Measurements from ENCODE around the gene SP140.
"Not testable (repeated sequence)": the region's sequence is repeated elsewhere in the genome, so short reads cannot be mapped to it uniquely, and the experiment has no call there.

Gene SP140

DNA sequence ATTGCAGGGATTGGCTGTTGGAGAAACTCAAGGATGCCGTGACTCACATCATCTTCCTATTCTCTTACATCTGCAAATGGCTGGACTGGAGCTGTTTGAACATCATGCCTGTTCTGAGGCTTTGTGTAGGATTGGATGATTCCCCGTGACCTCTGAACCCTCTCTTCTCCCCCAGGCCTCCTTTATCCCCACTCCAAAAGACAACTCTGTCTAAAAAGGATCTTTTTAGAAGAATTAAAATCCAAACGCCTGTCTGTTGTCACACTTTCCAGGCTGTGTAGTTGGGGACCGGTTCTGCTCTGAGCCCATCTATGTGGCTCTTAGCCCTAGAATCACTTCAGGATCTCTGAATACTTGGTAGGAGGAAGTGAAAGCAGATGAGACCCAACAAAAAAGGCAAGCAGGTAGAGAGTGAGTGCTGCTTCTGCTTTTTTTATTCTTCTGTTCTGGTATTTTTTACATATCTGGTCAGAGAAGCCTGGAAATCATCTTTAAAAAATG lies 565 bp downstream of the SP140 start:
- peak in 3 of 4 experiments; percentile 16 to 34 (median 34) for DNase-seq

DNA sequence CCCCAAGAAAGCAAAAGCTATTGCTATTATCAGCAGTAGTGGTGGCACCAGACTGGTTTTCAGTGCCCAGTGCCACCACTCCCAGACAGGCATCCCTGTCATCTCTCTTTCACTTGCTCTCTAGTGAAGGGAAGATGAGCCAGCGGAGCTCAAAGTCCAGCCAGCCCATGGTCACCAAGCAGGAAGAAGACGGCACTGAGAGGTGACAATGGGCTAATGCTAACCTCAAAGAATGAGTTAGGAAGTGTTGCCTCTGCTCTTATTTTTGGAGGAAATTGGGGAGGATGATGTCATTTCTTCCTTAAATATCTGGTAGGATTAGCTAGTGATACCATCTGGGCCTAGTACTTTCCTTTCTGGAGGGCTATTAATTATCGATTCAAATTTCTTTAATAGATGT lies 1.7 kb downstream of the SP140 start:
- peak in 2 of 4 experiments; percentile 15 to 31 for DNase-seq

DNA sequence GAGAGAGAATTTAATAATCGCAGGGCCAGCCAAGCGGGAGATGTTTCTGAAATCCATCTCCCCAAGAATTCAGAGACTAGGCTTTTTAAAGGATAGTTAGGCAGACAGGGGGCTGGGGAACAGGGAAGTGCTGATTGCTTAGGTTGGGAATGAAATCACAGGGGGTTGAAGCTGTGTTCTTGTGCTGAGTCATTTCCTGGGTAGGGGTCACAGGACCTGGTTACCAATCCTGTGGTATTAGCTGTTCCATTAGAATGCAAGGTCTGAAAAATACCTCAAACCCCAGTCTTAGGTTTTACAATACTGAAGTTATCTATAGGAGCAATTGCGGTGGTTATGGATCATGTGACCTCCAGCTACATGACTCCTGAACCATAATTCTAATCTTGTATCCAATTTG lies 4.6 kb downstream of the SP140 start:
- peak; percentile 31 to 64 (median 59) for DNase-seq

DNA sequence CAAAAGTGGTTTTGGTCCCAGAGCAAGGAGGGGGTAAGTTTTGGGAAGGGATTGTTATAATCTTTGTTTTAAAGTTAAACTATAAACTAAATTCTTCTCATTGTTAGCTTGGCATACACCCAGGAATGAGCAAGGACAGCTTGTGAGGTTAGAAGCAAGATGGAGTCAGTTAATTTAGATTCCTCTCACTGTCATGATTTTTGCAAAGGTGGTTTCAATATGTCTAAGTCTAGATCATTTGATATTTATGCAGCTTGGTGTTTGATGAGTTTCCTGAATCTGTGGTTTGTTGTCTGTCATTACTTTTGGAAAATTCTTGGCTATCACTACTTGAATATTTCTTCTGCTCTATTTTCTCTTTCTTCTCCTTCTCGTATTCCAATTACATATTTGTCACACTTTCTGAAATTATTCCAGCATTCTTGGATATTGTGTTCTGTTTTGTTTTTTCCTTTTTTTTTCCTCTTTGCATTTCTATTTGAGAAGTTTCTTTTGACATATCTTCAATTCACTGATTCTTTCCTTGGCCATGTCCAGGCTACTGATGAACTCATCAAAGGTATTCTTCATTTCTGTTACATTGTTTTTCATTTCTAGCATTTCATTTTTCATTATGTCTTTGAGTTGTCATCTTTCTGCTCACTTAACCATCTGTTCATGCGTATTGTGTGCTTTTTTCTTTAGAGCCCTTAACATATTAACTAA lies 5.1 kb downstream of the SP140 start:
- DNase-seq: no peak

DNA sequence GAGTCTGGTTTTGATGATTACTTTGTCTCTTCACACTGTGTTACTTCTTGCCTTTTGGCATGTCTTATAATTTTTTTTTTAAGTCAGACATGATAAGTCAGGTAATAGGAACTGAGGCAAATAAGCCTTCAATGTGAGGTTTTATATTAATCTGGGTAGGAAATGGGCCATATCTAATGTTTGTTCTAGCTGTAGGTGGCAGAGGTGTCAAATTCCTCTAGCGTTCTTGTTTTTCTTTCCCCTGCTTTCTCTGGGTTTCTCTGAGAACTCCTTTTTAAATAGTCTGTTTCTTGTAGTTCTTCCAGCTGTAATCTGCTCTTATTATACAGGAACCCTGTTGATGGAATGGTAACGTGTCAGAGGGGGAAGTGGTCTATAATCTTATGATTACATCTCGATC lies 5.7 kb downstream of the SP140 start:
- DNase-seq: no peak

DNA sequence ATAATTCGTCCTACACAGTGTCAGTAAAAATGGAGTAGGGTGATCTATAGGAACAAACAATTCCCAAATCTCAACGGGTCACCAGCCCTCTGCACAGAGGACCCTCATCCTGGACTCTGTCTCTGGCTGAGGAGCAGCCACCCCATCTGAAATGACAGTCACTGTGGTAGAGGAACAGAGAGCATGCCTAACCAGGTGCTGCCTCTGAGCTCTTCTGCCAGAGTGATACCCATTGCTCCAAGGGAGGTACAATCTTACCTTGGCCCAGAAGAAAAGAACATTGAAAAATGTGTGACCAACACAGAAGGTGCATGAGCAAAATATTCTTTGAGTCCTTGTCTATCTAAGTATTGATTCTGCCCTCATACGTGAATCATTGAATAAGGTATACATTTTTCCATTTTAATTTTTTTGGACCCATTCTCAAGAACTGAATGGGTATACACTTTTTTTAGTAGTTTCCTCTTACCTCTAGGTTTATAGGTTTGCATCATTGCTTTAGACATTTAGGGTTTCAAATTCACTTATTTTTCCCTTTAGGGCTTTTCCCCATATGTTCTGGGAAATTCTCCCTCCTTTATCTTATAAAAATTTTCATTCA lies 8.7 kb downstream of the SP140 start:
- no peak for DNase-seq

DNA sequence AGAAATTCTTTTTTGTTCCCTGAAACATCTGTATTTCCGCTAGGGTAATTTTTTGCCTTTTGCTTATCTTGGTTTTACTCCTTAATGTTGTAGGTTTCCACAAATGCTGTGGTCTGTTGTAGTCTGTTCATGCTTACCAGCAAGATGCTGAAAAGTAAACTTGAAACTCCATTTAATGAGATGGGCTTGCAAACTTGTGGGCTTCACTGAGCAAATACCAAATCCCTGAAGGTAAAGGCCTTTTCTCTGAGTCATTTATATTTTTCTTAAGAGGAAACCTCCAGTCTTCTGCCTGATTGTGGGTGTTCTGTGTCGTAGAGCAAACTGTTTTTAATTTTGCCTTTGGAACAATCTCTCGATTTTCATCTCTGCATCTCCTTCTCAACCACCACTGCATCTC lies 9.3 kb downstream of the SP140 start:
- no peak for DNase-seq

DNA sequence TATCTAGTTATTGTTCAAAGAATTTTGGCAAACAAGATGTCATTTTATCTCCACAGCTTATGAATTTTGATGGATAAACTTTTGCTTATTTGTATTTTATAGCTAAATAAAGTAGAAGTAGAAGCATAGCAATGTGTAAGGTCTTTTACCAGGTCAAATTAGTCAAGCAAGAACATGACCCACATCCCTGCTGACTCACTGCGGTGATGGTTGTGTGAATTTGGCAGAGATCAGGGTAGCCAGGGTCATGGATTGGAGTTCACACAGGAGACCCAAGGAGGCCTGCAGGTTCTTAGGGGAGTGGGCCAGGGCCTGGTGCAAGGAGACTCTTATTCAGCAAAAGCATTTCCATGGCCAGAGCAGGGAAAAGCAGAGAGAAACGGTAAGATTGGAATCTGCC lies 18.7 kb downstream of the SP140 start:
- no peak for DNase-seq

DNA sequence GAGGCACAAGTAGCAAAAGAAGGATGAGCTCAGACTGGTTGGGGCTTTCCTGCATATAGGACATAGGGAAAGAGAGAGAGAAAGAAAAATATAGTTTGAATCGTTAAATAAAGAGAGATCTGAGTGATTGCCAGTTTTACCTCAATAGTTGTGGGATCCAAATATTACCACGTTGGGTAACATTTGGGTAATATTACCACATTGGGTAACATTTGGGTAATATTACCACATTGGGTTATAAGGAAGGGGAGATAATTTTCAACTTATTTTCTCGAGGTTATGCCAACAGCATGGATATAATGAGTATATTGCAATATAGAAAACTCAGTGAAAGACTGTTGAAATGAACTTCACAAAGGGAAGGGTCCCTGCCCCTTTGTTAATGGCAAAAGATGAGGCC lies 20.7 kb downstream of the SP140 start:
- DNase-seq: peak in 2 of 4 experiments; percentile 21 to 33

DNA sequence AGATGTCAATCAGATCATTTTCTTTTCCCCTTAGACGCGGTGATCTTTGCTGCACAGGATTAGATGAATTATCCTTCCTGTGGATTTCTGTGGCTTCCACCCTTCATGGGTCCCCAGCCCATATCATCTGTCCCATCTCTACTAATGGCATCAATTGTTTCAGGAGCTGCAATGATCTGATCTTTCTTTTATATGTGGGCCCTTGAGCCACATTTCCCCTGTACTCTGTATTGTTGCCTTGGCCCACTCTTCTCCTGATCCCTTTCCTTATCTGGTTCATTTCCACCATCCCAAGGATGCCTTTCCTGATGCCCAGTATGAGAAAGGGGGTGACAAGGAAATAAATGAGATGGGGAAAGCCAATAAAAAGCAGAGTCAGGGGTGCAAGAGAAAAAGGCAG lies 24.7 kb downstream of the SP140 start:
- no peak for DNase-seq

DNA sequence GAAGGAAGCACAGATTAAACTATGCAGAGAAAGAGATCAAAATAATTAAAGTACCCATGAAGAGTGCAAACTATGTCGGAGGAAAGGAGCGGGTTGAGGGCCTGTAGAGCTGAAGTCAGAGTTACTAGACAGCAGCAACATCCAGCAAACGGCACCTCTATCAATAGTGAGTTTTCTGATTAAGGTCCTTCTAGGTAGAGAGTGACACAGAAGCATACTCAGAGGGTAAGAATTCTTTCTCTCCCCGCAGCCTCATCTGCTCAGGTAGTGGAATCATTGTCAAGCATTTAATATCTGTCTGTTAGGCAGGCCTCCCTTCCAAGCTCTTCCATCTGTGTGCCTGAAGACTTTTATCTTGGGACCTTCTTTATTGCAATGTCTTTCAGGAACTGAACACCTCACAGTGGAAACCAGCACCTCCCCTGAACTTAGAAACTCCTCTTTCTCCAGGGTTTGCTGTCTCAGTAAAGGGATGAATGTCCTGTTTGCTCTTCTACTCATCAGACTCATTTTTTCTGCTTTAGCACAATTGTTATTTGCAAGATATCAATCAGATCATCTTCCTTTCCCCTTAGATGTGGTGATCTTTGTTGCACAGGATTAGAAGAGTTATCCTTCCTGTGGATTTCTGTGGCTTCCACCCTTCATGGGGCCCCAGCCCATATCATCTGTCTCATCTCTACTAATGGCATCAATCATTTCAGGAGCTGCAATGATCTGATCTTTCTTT lies 28.8 kb downstream of the SP140 start:
- no peak for DNase-seq

DNA sequence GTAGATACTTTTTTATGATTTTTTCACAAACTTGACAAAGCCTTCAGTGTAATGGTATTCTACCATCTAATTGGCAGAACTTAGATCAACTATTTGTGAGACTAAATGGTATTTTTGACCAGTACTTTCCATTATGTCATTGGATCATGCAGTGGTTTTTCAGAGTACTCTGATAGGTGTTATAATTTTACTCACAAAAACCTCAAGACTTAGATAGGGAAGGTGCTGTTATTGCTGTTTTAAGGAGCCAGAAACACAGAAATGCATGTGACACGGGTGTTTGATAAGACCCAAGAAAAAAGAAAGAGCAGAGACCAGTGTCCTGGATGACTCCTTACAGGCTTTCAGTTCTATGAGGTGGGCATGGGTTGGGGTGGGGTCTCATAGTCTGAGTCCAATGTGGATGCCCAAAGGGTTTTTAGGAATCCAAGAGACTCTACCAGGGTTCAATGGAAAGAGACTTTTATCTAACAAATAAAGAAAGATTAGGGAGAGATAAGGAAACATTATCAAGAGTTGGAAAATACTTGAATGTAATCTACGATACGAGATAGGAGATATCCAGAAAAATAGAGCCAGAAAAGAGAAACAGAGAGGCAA lies 31.3 kb downstream of the SP140 start:
- DNase-seq: no peak

DNA sequence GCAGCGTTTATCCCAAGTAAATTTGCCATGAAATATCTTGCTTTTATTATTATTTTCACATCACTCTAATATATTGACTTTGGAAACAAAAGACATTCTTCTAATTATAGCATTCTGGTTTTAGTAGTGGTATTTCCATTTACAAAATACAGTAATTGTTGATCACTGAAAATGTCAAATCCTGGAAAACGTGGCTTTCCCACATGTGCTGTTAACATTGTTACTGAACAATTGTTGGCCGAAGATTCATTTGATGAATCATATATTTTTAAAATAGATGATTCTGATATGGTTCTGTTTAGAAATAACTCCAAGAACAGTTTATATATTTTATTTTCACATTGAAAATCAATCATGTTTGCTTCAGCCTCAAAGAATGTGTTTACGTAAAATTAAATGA lies 32.9 kb downstream of the SP140 start:
- no peak for DNase-seq

DNA sequence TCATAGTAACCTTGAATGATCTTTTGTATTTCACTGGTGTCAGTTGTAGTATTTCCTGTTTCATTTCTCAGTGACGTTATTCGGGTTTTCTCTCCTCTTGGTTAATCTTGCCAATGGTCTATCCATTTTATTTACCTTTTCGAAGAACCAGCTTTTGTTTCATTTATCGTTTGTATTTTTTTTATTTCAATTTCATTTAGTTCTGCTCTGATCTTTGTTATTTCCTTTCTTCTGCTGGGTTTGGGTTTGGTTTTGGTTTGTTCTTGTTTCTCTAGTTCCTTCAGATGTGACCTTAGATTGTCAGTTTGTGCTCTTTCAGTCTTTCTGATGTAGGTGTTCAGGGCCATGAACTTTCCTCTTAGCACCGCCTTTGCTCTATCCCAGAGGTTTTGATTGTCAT lies 36.7 kb downstream of the SP140 start:
- DNase-seq: no peak

DNA sequence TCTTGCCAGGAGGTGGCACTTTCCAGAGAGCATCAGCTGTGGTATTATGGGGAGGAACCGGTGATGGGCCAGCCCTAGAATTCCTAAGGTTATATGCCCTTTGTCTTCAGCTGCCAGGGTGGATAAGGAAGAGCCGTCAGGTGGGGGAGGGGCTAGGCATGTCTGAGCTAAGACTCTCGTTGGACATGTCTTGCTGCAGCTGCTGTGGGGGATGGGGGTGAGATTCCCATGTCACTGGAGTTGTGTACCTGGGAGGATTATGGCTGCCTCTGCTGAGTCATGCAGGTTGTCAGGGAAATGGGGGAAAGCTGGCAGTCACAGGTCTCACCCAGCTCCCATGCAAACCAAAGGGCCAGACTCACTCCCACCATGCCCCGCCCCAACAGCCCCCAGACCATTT lies 39.4 kb downstream of the SP140 start:
- not testable (repeated sequence) for DNase-seq

DNA sequence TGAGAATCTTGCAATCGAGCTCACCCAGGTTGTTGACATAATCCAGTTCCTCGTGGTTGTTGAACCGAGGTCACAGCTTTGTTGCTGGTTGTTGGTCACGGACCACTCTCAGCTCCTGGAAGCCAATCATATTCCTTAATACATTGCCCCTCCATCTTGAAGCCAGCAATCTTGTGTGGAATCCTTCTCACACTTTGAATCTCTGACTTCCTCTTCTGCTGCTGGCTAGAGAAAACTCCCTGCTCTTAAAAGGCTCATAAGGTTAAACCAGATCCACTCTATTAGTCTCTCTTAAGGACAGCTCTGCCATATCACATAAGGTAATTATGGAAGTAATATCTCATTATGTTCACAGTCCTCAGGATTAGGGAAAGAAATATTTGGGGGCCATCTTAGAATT lies 41.1 kb downstream of the SP140 start:
- peak in 1 of 4 experiments; percentile 9 for DNase-seq

DNA sequence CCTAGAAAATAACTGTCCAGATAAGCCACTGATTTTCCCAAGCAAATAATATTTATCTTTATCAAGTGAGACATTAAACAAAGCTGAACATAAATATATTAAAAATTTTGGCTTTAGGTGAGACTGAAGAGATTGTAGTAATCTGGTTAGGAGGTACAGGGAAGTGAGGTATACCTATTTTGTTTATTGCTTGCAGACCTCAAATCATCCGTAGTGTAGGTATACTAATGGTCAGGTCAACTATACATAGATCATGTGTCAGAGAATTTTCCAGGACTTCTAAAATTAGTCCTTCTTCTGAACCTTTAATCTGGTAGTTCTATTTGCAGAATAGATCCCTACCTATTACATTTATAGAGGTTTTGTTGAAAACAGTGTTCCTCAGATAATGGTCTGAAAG lies 41.5 kb downstream of the SP140 start:
- DNase-seq: no peak

DNA sequence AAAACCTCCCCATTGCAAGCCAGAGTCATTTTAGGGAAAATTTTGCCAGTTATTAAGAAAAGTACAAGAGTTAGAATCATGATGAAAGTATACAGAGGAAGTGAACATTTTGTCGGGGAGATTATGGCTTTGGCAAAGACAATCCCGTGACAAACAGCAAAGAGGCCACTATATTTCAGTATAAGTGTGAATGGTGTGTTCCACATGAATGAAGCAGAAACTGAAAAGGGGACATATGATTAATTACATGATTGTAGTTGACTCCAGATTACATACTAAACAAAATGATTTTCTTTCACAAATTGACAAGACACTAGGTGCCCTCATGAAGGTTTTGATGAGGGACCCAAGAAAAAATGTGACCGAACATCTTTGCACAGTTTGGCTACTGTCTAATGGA lies 42.0 kb downstream of the SP140 start:
- no peak for DNase-seq

DNA sequence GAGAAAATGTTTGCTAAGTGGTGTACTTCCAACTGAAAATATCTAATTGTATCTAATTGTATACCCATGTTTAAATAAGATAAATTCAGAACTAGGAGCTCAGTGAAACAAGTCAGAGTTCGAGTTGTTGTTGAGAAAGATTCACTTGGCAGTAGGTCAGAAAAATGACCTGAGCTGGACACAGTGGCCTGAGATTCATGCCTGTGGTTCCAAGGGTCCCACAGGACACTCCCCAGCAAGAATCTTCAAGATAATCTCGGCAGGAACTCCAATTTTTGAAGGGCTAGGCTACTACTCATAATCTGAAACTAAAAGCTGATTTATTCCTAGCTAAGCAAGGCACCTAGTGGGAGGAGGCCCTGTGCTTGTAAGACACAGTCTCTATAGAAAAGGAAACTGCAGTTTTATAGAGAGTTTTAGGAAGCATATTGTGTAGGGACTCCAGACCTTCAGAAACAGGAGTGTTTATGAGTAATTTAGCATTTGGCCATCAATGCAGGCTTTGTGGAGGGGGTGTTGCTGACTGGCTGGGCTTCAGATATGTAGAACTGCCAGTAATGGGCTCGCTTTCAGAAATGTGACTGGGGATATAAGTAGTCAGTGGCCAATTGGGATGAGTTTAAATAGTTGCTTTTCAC lies 43.2 kb downstream of the SP140 start:
- DNase-seq: no peak

DNA sequence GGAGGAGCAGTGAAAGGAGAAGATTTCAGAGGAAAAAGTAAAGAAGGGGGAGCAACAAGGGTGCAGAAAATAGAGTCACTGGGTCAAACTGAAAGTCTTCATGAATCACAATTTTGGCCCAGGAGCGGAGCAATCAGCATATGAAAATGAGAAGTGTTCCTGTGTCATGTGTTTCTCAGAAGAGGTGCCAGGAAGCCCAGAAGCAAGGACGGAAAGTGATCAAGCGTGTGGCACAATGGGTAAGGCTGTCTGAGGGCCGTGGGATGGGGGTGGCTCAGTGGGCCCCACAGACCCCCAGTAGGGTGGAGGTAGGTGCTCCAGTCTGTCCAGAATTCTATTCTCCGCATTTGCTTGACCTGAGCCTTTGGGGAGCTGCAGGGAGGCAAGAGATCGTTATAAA lies 44.2 kb downstream of the SP140 start:
- no peak for DNase-seq

DNA sequence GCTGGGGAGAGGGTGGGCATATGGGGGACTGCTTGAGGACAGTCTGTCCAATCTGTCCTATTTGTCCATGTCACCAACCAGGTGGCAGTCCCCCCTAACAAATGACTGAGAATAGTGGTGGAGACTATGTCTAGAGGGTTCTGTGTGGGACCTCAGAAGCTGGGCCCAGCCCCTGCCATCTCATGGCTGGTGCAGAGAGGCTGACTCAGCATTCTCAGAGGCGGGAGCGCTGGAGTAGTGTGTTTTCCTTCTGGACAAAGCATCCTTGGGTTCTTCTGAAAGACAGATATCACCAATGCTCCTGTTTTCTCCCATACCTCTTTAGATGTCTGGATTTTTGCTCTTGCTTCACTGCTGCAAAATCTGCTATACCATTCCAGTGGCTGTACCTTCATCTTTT lies 57.4 kb downstream of the SP140 start:
- DNase-seq: no peak

DNA sequence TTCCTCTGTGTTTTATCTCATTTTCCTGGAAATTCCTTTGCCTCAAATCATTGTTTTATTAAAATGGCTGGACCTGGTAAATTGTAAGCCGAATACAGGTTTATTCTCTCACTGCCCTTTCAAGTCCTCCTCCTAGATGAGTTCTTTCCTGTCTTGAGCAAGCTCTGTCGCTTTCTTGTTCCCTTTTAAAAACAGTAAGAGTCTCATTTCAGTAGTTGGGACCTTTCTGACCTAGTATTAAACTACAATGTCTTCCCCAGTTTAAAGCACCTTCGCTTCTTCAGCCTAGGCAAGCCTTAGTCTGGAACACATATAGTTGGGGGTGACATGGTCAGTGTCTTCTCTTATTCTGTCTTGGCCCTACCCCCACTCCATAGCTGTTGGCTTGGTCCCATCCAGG lies 60.5 kb downstream of the SP140 start:
- DNase-seq: no peak

DNA sequence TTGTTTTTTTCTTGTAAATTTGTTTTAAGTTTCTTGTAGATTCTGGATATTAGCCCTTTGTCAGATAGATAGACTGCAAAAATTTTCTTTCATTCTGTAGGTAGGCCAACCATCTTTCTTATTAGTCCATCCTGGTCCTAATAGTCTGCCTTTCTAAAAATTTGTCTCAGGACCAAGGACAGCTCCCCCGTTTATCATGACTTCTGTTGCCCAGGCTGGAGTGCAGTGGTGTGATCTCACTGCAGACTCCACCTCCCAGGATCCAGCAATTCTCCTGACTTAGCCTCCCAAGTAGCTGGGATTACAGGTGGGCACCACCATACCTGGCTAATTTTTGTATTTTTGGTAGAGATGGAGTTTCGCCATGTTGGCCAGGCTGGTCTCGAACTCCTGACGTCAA lies 63.8 kb downstream of the SP140 start:
- DNase-seq: peak; percentile 15 to 48 (median 30)

Measured in suppressor macrophage (primary cell).